WTC11 (cell line): ENCODE results near the gene RANBP3L. TPM values are rescaled to one million over a fixed set of nuclear protein-coding genes. Genes with fewer than 3 reads are reported as not detected.

Experiments
- ATAC-seq: fragments of 200-7000 bp; cut with Tn5 transposase; 2 replicates; pipeline ENCODE4 v1.10.0; 2021; ENCODE audit warnings: mild to moderate bottlenecking, moderate library complexity
- CTCF ChIA-PET: fragments of 300-600 bp; sonication (Branson Sonifier 250); formaldehyde crosslinking; loops from one replicate; lab custom pipeline; 2021; ENCODE audit warnings: antibody characterized with exemption; lab: Charles Lee
- POLR2A ChIA-PET: fragments of 350-600 bp; sonication (Branson Sonifier 250); formaldehyde crosslinking; loops from one replicate; lab custom pipeline; 2021; ENCODE audit warnings: antibody characterized with exemption; lab: Charles Lee
- DNase-seq: peaks from one replicate; pipeline ENCODE4 v3.0.0; 2021; ENCODE audit warnings: low spot score
- H3K27ac Mint-ChIP-seq: 2 replicates; pipeline ENCODE4 v1.8.0; 2021; ENCODE audit warnings: mixed read lengths
- H3K27me3 Mint-ChIP-seq: 2 replicates; pipeline ENCODE4 v1.8.0; 2021; ENCODE audit warnings: low read depth, mild to moderate bottlenecking, moderate library complexity, mixed read lengths
- H3K36me3 Mint-ChIP-seq: 2 replicates; pipeline ENCODE4 v1.8.0; 2021; ENCODE audit warnings: mixed read lengths
- H3K4me1 Mint-ChIP-seq: 2 replicates; pipeline ENCODE4 v1.8.0; 2022; ENCODE audit warnings: mixed read lengths
- H3K4me3 Mint-ChIP-seq: 2 replicates; pipeline ENCODE4 v1.8.0; 2021; ENCODE audit warnings: mild to moderate bottlenecking, moderate library complexity, mixed read lengths
- H3K9me3 Mint-ChIP-seq: 2 replicates; pipeline ENCODE4 v1.8.0; 2021; ENCODE audit warnings: mixed read lengths
- CBFB ChIP-seq: sonication (generic); formaldehyde crosslinking; IDR thresholded peaks from 2 replicates; pipeline ENCODE4 v1.8.1; 2022; ENCODE audit warnings: mild to moderate bottlenecking, low read depth, missing genetic modification reagents
- CREM ChIP-seq: sonication (generic); formaldehyde crosslinking; IDR thresholded peaks from 2 replicates; pipeline ENCODE4 v1.8.1; 2022; ENCODE audit warnings: mild to moderate bottlenecking, missing genetic modification reagents, moderate library complexity
- EMX1 ChIP-seq: fragments of 250-450 bp; sonication (Bioruptor Pico); IDR thresholded peaks from 2 replicates; pipeline ENCODE4 v1.8.0; 2021; ENCODE audit warnings: mild to moderate bottlenecking
- FOXJ3 ChIP-seq: sonication (generic); formaldehyde crosslinking; IDR thresholded peaks from 2 replicates; pipeline ENCODE4 v1.9.0; 2021; ENCODE audit warnings: missing genetic modification reagents, mild to moderate bottlenecking, borderline replicate concordance
- GABPB1 ChIP-seq: sonication (generic); formaldehyde crosslinking; IDR thresholded peaks from 2 replicates; pipeline ENCODE4 v1.8.1; 2023; ENCODE audit warnings: mild to moderate bottlenecking, missing genetic modification reagents
- GTF2I ChIP-seq: fragments of 250-450 bp; sonication (Bioruptor Pico); conservative IDR thresholded peaks from 2 replicates; pipeline ENCODE4 v1.4.0; 2021; ENCODE audit warnings: mild to moderate bottlenecking
- HMGA2 ChIP-seq: fragments of 250-450 bp; sonication (Bioruptor Pico); IDR thresholded peaks from 2 replicates; pipeline ENCODE4 v1.4.0; 2021; ENCODE audit warnings: mild to moderate bottlenecking, moderate library complexity
- MXD4 ChIP-seq: fragments of 250-450 bp; sonication (Bioruptor Pico); IDR thresholded peaks from 2 replicates; pipeline ENCODE4 v1.8.0; 2021; ENCODE audit warnings: mild to moderate bottlenecking, moderate library complexity, borderline replicate concordance
- NR2C2 ChIP-seq: sonication (generic); formaldehyde crosslinking; IDR thresholded peaks from 2 replicates; pipeline ENCODE4 v1.8.0; 2022; ENCODE audit warnings: mild to moderate bottlenecking, missing genetic modification reagents
- PRRX2 ChIP-seq: fragments of 250-450 bp; sonication (Bioruptor Pico); IDR thresholded peaks from 2 replicates; pipeline ENCODE4 v1.8.0; 2021; ENCODE audit warnings: mild to moderate bottlenecking
- RELA ChIP-seq: sonication (generic); formaldehyde crosslinking; IDR thresholded peaks from 2 replicates; pipeline ENCODE4 v1.8.1; 2022; ENCODE audit warnings: missing genetic modification reagents, mild to moderate bottlenecking, borderline replicate concordance
- SP1 ChIP-seq: sonication (generic); formaldehyde crosslinking; conservative IDR thresholded peaks from 2 replicates; pipeline ENCODE4 v1.8.1; 2022; ENCODE audit warnings: missing genetic modification reagents
- TCF7 ChIP-seq: sonication (generic); formaldehyde crosslinking; IDR thresholded peaks from 2 replicates; pipeline ENCODE4 v1.8.0; 2022; ENCODE audit warnings: mild to moderate bottlenecking, low read depth, missing genetic modification reagents, moderate library complexity
- TEAD4 ChIP-seq: sonication (generic); formaldehyde crosslinking; IDR thresholded peaks from 2 replicates; pipeline ENCODE4 v1.8.0; 2022; ENCODE audit warnings: mild to moderate bottlenecking, missing genetic modification reagents
- ZBTB21 ChIP-seq: sonication (generic); formaldehyde crosslinking; IDR thresholded peaks from 2 replicates; pipeline ENCODE4 v1.8.1; 2023; ENCODE audit warnings: mild to moderate bottlenecking, missing genetic modification reagents, borderline replicate concordance
- ZNF396 ChIP-seq: fragments of 250-450 bp; sonication (Bioruptor Pico); IDR thresholded peaks from 2 replicates; pipeline ENCODE4 v1.8.0; 2021; ENCODE audit warnings: mild to moderate bottlenecking, moderate library complexity, borderline replicate concordance
- ZSCAN18 ChIP-seq: fragments of 250-450 bp; sonication (Bioruptor Pico); IDR thresholded peaks from 2 replicates; pipeline ENCODE4 v2.1.2; 2022; ENCODE audit warnings: mild to moderate bottlenecking, moderate library complexity
- total RNA-seq: library from RNA; stranded (reverse); gene quantifications from 3 replicates; pipeline ENCODE4 v1.2.3, GENCODE V29; 2021
- TF ChIP-seq, protein P1 (sequence below): sonication (generic); formaldehyde crosslinking; IDR thresholded peaks from 2 replicates; pipeline ENCODE4 v1.8.0; 2023; ENCODE audit warnings: mild to moderate bottlenecking, missing genetic modification reagents
- TF ChIP-seq, protein P2 (sequence below): sonication (generic); formaldehyde crosslinking; IDR thresholded peaks from 2 replicates; pipeline ENCODE4 v1.8.1; 2023; ENCODE audit warnings: mild to moderate bottlenecking, missing genetic modification reagents, moderate library complexity
- TF ChIP-seq, protein P3 (sequence below): sonication (generic); formaldehyde crosslinking; IDR thresholded peaks from 2 replicates; pipeline ENCODE4 v1.8.0; 2022; ENCODE audit warnings: missing genetic modification reagents
- TF ChIP-seq, protein P4 (sequence below): sonication (generic); formaldehyde crosslinking; IDR thresholded peaks from 2 replicates; pipeline ENCODE4 v1.8.1; 2023; ENCODE audit warnings: mild to moderate bottlenecking, missing genetic modification reagents, moderate library complexity
- TF ChIP-seq, protein P5 (sequence below): sonication (generic); formaldehyde crosslinking; IDR thresholded peaks from 2 replicates; pipeline ENCODE4 v1.8.0; 2022; ENCODE audit warnings: mild to moderate bottlenecking, missing genetic modification reagents
- TF ChIP-seq, protein P6 (sequence below): sonication (generic); formaldehyde crosslinking; conservative IDR thresholded peaks from 2 replicates; pipeline ENCODE4 v1.8.1; 2023; ENCODE audit warnings: mild to moderate bottlenecking, low read depth, missing genetic modification reagents, moderate library complexity
- TF ChIP-seq, protein P7 (sequence below): sonication (generic); formaldehyde crosslinking; IDR thresholded peaks from 2 replicates; pipeline ENCODE4 v1.8.0; 2023; ENCODE audit warnings: missing genetic modification reagents

The RANBP3L gene
- total RNA-seq, 1 experiment from 2014 or later: not detected

DNA sequence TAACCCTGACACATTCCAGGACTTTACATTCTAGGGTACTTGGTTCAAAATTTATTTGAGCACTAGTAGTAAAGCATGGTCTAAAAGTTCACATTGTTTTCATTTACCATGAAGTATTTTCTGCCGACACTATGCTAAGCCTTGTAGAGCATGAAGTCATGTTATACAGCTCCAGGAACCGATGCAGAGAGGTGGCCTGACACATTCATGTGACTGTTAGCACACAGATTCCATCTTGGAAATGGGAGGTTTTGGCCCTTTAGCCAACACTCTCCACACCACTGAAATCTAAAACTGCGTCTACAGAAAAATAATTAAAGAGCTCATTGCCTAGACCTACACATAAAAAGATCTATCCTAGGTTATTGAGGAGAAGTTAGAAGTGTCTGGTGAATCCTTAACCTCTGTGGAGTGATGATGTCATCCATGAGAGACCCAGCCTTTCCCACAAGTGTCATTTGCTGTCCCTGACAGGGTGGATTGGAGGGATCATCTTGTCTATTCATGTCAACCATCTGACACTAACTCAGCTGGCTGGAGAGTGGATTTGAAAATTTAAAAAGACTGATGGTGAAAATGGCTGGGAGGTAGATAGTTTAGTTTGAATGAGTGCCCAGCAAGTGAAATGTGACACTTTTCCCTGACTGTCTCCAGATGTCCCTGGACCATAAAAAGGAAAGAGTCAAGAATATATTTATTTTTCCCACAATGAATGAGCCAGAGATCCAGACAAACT lies 1.3 kb downstream of the RANBP3L start (continued):
- TF ChIP-seq, protein P1, sequence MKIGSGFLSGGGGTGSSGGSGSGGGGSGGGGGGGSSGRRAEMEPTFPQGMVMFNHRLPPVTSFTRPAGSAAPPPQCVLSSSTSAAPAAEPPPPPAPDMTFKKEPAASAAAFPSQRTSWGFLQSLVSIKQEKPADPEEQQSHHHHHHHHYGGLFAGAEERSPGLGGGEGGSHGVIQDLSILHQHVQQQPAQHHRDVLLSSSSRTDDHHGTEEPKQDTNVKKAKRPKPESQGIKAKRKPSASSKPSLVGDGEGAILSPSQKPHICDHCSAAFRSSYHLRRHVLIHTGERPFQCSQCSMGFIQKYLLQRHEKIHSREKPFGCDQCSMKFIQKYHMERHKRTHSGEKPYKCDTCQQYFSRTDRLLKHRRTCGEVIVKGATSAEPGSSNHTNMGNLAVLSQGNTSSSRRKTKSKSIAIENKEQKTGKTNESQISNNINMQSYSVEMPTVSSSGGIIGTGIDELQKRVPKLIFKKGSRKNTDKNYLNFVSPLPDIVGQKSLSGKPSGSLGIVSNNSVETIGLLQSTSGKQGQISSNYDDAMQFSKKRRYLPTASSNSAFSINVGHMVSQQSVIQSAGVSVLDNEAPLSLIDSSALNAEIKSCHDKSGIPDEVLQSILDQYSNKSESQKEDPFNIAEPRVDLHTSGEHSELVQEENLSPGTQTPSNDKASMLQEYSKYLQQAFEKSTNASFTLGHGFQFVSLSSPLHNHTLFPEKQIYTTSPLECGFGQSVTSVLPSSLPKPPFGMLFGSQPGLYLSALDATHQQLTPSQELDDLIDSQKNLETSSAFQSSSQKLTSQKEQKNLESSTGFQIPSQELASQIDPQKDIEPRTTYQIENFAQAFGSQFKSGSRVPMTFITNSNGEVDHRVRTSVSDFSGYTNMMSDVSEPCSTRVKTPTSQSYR (CRISPR knock-in tag): no peak
- TF ChIP-seq EMX1 (CRISPR knock-in tag) (no peak), CREM (CRISPR knock-in tag) (no peak), NR2C2 (no peak), MXD4 (CRISPR knock-in tag) (no peak), TEAD4 (CRISPR knock-in tag) (no peak), CBFB (no peak), ZNF396 (no peak), RELA (no peak), PRRX2 (no peak), SP1 (CRISPR knock-in tag) (no peak), GABPB1 (no peak), TCF7 (no peak)
- TF ChIP-seq, protein P2, sequence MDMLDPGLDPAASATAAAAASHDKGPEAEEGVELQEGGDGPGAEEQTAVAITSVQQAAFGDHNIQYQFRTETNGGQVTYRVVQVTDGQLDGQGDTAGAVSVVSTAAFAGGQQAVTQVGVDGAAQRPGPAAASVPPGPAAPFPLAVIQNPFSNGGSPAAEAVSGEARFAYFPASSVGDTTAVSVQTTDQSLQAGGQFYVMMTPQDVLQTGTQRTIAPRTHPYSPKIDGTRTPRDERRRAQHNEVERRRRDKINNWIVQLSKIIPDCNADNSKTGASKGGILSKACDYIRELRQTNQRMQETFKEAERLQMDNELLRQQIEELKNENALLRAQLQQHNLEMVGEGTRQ: no peak
- TF ChIP-seq, protein P3, sequence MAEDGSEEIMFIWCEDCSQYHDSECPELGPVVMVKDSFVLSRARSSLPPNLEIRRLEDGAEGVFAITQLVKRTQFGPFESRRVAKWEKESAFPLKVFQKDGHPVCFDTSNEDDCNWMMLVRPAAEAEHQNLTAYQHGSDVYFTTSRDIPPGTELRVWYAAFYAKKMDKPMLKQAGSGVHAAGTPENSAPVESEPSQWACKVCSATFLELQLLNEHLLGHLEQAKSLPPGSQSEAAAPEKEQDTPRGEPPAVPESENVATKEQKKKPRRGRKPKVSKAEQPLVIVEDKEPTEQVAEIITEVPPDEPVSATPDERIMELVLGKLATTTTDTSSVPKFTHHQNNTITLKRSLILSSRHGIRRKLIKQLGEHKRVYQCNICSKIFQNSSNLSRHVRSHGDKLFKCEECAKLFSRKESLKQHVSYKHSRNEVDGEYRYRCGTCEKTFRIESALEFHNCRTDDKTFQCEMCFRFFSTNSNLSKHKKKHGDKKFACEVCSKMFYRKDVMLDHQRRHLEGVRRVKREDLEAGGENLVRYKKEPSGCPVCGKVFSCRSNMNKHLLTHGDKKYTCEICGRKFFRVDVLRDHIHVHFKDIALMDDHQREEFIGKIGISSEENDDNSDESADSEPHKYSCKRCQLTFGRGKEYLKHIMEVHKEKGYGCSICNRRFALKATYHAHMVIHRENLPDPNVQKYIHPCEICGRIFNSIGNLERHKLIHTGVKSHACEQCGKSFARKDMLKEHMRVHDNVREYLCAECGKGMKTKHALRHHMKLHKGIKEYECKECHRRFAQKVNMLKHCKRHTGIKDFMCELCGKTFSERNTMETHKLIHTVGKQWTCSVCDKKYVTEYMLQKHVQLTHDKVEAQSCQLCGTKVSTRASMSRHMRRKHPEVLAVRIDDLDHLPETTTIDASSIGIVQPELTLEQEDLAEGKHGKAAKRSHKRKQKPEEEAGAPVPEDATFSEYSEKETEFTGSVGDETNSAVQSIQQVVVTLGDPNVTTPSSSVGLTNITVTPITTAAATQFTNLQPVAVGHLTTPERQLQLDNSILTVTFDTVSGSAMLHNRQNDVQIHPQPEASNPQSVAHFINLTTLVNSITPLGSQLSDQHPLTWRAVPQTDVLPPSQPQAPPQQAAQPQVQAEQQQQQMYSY (CRISPR knock-in tag): no peak

- no peak for DNase-seq
- no peaks in the 10 kb centered on the region for H3K36me3 Mint-ChIP-seq
- H3K4me3 Mint-ChIP-seq: no peak overlapping the region
- CTCF ChIA-PET: no interaction called here
- H3K27ac Mint-ChIP-seq: no peak overlapping the region
- peaks cover 15% of the 10 kb centered on the region for H3K9me3 Mint-ChIP-seq
- ATAC-seq: no peak
- POLR2A ChIA-PET: interaction anchor here (0.6 kb wide), 1 partner anchor 294 kb away, joined by 3 read pairs; no protein-coding TSS in a partner anchor
- no peaks in the 10 kb centered on the region; the same call in 1 of the 2 replicates for H3K27me3 Mint-ChIP-seq
- peaks cover 15% of the 10 kb centered on the region for H3K4me1 Mint-ChIP-seq
- TF ChIP-seq, protein P4, sequence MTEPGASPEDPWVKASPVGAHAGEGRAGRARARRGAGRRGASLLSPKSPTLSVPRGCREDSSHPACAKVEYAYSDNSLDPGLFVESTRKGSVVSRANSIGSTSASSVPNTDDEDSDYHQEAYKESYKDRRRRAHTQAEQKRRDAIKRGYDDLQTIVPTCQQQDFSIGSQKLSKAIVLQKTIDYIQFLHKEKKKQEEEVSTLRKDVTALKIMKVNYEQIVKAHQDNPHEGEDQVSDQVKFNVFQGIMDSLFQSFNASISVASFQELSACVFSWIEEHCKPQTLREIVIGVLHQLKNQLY (CRISPR knock-in tag): no peak
- TF ChIP-seq HMGA2 (CRISPR knock-in tag): no peak
- no peak for TF ChIP-seq ZBTB21
- TF ChIP-seq GTF2I: no peak
- TF ChIP-seq, protein P5, sequence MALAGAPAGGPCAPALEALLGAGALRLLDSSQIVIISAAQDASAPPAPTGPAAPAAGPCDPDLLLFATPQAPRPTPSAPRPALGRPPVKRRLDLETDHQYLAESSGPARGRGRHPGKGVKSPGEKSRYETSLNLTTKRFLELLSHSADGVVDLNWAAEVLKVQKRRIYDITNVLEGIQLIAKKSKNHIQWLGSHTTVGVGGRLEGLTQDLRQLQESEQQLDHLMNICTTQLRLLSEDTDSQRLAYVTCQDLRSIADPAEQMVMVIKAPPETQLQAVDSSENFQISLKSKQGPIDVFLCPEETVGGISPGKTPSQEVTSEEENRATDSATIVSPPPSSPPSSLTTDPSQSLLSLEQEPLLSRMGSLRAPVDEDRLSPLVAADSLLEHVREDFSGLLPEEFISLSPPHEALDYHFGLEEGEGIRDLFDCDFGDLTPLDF: no peak
- no peak for TF ChIP-seq ZSCAN18 (CRISPR knock-in tag)
- TF ChIP-seq, protein P6, sequence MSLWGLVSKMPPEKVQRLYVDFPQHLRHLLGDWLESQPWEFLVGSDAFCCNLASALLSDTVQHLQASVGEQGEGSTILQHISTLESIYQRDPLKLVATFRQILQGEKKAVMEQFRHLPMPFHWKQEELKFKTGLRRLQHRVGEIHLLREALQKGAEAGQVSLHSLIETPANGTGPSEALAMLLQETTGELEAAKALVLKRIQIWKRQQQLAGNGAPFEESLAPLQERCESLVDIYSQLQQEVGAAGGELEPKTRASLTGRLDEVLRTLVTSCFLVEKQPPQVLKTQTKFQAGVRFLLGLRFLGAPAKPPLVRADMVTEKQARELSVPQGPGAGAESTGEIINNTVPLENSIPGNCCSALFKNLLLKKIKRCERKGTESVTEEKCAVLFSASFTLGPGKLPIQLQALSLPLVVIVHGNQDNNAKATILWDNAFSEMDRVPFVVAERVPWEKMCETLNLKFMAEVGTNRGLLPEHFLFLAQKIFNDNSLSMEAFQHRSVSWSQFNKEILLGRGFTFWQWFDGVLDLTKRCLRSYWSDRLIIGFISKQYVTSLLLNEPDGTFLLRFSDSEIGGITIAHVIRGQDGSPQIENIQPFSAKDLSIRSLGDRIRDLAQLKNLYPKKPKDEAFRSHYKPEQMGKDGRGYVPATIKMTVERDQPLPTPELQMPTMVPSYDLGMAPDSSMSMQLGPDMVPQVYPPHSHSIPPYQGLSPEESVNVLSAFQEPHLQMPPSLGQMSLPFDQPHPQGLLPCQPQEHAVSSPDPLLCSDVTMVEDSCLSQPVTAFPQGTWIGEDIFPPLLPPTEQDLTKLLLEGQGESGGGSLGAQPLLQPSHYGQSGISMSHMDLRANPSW (CRISPR knock-in tag): no peak
- TF ChIP-seq, protein P7, sequence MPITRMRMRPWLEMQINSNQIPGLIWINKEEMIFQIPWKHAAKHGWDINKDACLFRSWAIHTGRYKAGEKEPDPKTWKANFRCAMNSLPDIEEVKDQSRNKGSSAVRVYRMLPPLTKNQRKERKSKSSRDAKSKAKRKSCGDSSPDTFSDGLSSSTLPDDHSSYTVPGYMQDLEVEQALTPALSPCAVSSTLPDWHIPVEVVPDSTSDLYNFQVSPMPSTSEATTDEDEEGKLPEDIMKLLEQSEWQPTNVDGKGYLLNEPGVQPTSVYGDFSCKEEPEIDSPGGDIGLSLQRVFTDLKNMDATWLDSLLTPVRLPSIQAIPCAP: no peak
- TF ChIP-seq FOXJ3 (CRISPR knock-in tag): no peak
Measured at GRCh38 chr5:36298552-36298951, 3.1 kb downstream of the RANBP3L start.
